ENCODE measurements around the gene PLXNA4. TPM values are rescaled to one million over a fixed set of nuclear protein-coding genes. Genes with fewer than 3 reads are reported as not detected.

Gene PLXNA4
- total RNA-seq, 1 experiment from 2014 or later, result not detected

DNA sequence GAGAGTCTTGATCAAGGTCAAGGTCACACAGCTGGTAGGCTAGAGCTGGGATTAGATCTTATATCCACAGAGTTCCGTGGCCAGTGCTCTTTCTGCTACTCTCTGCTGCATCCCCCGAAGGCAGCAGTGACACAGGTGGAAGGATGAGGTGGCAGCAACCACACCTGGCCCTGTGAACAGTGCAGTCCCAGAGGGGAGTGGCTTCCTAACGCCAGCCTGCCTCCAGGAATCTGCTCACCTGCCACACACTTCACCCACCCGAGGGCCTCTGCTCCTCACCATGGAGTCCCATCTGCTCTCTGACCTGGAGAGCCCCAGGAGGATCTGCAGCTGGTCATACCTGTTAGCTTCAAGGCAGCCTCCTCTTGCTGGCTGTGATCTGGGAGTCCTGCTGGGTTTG is 484.2 kb downstream of the PLXNA4 start:
- RAD21 ChIA-PET (ENCODE audit: low non-redundant PET in 1 of 2, low total read pairs in 2 of 2, uncharacterized antibody in 2 of 2, unreplicated experiment in 2 of 2), result no interaction called here
- H2AFZ ChIP-seq (ENCODE audit: low read depth, low read length, poor library complexity, severe bottlenecking), result no peak overlapping the region
- TF ChIP-seq, protein P1, sequence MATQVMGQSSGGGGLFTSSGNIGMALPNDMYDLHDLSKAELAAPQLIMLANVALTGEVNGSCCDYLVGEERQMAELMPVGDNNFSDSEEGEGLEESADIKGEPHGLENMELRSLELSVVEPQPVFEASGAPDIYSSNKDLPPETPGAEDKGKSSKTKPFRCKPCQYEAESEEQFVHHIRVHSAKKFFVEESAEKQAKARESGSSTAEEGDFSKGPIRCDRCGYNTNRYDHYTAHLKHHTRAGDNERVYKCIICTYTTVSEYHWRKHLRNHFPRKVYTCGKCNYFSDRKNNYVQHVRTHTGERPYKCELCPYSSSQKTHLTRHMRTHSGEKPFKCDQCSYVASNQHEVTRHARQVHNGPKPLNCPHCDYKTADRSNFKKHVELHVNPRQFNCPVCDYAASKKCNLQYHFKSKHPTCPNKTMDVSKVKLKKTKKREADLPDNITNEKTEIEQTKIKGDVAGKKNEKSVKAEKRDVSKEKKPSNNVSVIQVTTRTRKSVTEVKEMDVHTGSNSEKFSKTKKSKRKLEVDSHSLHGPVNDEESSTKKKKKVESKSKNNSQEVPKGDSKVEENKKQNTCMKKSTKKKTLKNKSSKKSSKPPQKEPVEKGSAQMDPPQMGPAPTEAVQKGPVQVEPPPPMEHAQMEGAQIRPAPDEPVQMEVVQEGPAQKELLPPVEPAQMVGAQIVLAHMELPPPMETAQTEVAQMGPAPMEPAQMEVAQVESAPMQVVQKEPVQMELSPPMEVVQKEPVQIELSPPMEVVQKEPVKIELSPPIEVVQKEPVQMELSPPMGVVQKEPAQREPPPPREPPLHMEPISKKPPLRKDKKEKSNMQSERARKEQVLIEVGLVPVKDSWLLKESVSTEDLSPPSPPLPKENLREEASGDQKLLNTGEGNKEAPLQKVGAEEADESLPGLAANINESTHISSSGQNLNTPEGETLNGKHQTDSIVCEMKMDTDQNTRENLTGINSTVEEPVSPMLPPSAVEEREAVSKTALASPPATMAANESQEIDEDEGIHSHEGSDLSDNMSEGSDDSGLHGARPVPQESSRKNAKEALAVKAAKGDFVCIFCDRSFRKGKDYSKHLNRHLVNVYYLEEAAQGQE (IDR thresholded peaks at IDR 0.05; ENCODE audit: low read depth), result no peak
- TF ChIP-seq, protein P2, sequence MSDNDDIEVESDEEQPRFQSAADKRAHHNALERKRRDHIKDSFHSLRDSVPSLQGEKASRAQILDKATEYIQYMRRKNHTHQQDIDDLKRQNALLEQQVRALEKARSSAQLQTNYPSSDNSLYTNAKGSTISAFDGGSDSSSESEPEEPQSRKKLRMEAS (IDR thresholded peaks at IDR 0.05), result no peak
- H3K36me3 ChIP-seq (ENCODE audit: control insufficient read depth in 1 of 2, insufficient read depth in 2 of 2, low read length in 2 of 2), result no peaks in the 10 kb centered on the region
- H3K4me3 ChIP-seq (replicated peaks in 1 of 2; ENCODE audit: low read depth in 1 of 2, low read length in 2 of 2), result no peak overlapping the region
- H3K9me2 ChIP-seq (ENCODE audit: insufficient read depth), result no peaks in the 10 kb centered on the region
- H4K20me1 ChIP-seq (ENCODE audit: insufficient read depth), result no peaks in the 10 kb centered on the region
- no peak overlapping the region for H3K27ac ChIP-seq (ENCODE audit: low read depth, low read length)
- no peaks in the 10 kb centered on the region for H3K79me2 ChIP-seq (ENCODE audit: insufficient read depth, low read length)
- H3K27me3 ChIP-seq (ENCODE audit: insufficient read depth, low read length), result peaks cover 50% of the 10 kb centered on the region
- BruUV-seq (replicated peaks), result no TSS peak
- ATAC-seq, result no peak
- H3K9me3 ChIP-seq (ENCODE audit: control insufficient read depth in 1 of 2, insufficient read depth in 1 of 2, low read depth in 1 of 2, low read length in 2 of 2), result no peaks in the 10 kb centered on the region
- CTCF ChIA-PET, result no interaction called here
- no peak overlapping the region for H3K4me2 ChIP-seq (ENCODE audit: low read length)
- POLR2A ChIA-PET, result no interaction called here
- intact Hi-C loops (cut with micrococcal nuclease), result no loop called here
- H3K4me1 ChIP-seq (ENCODE audit: control insufficient read depth in 1 of 2, insufficient read depth in 2 of 2, low read length in 2 of 2), result no peaks in the 10 kb centered on the region
- DNase-seq (ENCODE audit: low read depth, low spot score), result no peak
- no peak overlapping the region for H3K9ac ChIP-seq (ENCODE audit: low read length)

DNA sequence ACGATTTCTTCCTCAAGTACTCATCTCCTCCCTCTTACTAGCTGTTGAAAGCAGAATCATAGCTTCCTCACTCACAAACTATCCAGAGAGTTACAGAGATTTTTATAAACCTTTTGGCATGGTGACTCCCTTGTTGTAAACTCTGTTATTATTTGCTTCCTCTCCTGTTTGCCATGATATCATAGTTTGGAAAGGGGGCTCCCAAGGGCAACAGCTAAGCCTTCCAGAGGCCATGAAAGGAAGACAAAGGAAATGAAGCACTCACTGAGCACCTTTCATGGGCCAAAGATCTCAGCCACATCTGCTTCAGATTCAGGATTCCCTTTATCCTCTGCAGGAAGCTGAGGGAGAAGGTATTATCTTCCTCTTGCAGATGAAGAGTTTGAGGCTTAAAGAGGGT is 484.6 kb downstream of the PLXNA4 start:
- H3K4me3 ChIP-seq (replicated peaks in 1 of 2; ENCODE audit: low read depth in 1 of 2, low read length in 2 of 2), result no peak overlapping the region
- ChIA-PET POLR2A (no interaction called here), CTCF (no interaction called here), RAD21 (ENCODE audit: low non-redundant PET in 1 of 2, low total read pairs in 2 of 2, uncharacterized antibody in 2 of 2, unreplicated experiment in 2 of 2) (no interaction called here)
- DNase-seq (ENCODE audit: low read depth, low spot score), result no peak
- intact Hi-C loops (cut with micrococcal nuclease), result no loop called here
- no peak overlapping the region for H3K9ac ChIP-seq (ENCODE audit: low read length)
- no peaks in the 10 kb centered on the region for H3K9me3 ChIP-seq (ENCODE audit: control insufficient read depth in 1 of 2, insufficient read depth in 1 of 2, low read depth in 1 of 2, low read length in 2 of 2)
- ATAC-seq, result no peak
- TF ChIP-seq SRF (IDR thresholded peaks at IDR 0.05; ENCODE audit: low read depth), result no peak
- TF ChIP-seq, protein P3, sequence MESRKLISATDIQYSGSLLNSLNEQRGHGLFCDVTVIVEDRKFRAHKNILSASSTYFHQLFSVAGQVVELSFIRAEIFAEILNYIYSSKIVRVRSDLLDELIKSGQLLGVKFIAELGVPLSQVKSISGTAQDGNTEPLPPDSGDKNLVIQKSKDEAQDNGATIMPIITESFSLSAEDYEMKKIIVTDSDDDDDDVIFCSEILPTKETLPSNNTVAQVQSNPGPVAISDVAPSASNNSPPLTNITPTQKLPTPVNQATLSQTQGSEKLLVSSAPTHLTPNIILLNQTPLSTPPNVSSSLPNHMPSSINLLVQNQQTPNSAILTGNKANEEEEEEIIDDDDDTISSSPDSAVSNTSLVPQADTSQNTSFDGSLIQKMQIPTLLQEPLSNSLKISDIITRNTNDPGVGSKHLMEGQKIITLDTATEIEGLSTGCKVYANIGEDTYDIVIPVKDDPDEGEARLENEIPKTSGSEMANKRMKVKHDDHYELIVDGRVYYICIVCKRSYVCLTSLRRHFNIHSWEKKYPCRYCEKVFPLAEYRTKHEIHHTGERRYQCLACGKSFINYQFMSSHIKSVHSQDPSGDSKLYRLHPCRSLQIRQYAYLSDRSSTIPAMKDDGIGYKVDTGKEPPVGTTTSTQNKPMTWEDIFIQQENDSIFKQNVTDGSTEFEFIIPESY (IDR thresholded peaks at IDR 0.05; ENCODE audit: extremely low read depth, insufficient replicate concordance, low read length), result no peak
- TF ChIP-seq, protein P1 (IDR thresholded peaks at IDR 0.05; ENCODE audit: low read depth), result no peak
- TF ChIP-seq SP1 (IDR thresholded peaks at IDR 0.05; ENCODE audit: low read depth), result no peak
- TF ChIP-seq ZFX (IDR thresholded peaks at IDR 0.05), result no peak
- no peak for TF ChIP-seq YY1 (IDR thresholded peaks at IDR 0.05; ENCODE audit: extremely low read depth, insufficient replicate concordance, low read depth, low read length)
- no peak for TF ChIP-seq EZH2phosphoT487 (IDR thresholded peaks at IDR 0.05; ENCODE audit: borderline replicate concordance)
- TF ChIP-seq RAD21 (IDR thresholded peaks at IDR 0.05; ENCODE audit: low read depth), result no peak
- H3K79me2 ChIP-seq (ENCODE audit: insufficient read depth, low read length), result no peaks in the 10 kb centered on the region
- no peaks in the 10 kb centered on the region for H3K4me1 ChIP-seq (ENCODE audit: control insufficient read depth in 1 of 2, insufficient read depth in 2 of 2, low read length in 2 of 2)
- BruUV-seq (replicated peaks), result no TSS peak
- no peaks in the 10 kb centered on the region for H3K9me2 ChIP-seq (ENCODE audit: insufficient read depth)
- H3K36me3 ChIP-seq (ENCODE audit: control insufficient read depth in 1 of 2, insufficient read depth in 2 of 2, low read length in 2 of 2), result no peaks in the 10 kb centered on the region
- no peak overlapping the region for H3K4me2 ChIP-seq (ENCODE audit: low read length)
- no peaks in the 10 kb centered on the region for H4K20me1 ChIP-seq (ENCODE audit: insufficient read depth)
- no peak overlapping the region for H2AFZ ChIP-seq (ENCODE audit: low read depth, low read length, poor library complexity, severe bottlenecking)
- no peak overlapping the region for H3K27ac ChIP-seq (ENCODE audit: low read depth, low read length)
- peaks cover 46% of the 10 kb centered on the region for H3K27me3 ChIP-seq (ENCODE audit: insufficient read depth, low read length)
